Stimulated activated CD8-positive, alpha-beta memory T cell treated with anti-CD3 and anti-CD28 coated beads, Interleukin-4, amount 100 ng/mL, for 1 hour (primary cell): Measurements from ENCODE around the gene ETNK1.
"Not testable (repeated sequence)": the region's sequence is repeated elsewhere in the genome, so short reads cannot be mapped to it uniquely, and the experiment has no call there.

ENCODE experiments used
- DNase-seq, 2 donors: peaks; one replicate each; pipeline ENCODE4 v3.0.0-alpha.2; 2020; ENCODE audit warnings: low read depth in 2 of 2, low spot score in 1 of 2

The ETNK1 gene

DNA sequence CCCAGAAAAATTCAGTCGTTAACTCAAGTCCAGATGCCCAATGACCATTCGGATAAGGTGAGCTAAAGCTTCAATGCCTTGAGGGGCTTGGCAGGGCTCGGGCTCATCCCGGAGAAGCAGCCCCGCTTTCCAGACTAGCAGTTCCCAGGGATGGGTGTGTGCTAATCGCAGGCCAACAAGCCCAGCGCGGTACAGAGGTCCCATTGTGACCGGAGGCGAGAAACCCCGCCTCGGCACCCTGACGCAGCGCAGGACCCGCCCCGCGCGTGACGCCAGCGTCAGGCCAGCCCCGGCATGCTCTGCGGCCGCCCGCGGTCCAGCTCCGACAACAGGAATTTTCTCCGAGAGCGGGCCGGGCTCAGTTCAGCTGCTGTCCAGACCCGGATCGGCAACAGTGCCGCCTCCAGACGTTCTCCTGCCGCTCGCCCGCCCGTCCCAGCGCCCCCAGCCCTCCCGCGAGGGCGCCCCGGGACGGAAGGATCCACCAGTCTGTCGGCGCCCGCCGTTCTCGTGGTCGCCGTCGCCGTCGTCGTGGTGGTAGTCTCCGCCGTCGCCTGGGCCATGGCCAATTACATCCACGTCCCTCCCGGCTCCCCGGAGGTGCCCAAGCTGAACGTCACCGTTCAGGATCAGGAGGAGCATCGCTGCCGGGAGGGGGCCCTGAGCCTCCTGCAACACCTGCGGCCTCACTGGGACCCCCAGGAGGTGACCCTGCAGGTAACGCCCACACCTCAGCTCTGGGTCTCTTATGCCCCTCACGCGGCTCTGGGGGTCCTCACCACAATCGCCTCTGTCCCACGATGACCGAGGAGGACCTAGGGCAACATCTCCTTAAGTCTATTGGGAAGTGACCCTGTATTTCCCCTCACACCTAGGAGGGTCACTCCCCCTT, at the start of gene ETNK1:
TSS of gene ETNK1 (plus strand) at position 302 of the 892 bp plus-strand sequence. CDS start at position 562, 260 bp downstream.
- peak; percentile 66 to 75 for DNase-seq

DNA sequence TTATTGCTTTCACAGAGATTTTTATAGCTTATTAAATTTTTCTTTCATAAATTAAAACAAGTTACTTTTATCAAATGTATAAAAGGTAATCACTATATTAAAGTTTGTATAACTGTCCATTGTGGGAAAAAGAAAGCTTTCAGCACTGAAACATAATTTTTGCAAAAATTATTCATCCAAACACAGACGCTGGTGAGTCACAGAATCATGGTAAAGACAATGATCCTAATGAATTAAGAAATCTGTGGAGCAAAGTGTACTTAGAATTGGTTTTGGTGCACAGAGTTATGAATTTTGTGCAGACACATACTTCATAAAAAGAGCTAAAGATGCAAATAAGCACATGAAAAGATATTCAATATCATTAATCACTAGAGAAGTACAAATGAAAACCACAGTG, 48.9 kb upstream of the ETNK1 start:
- DNase-seq = no peak

GRCh38 chr12:22576473-22576872, 48.5 kb upstream of the ETNK1 start:
- DNase-seq = no peak

DNA sequence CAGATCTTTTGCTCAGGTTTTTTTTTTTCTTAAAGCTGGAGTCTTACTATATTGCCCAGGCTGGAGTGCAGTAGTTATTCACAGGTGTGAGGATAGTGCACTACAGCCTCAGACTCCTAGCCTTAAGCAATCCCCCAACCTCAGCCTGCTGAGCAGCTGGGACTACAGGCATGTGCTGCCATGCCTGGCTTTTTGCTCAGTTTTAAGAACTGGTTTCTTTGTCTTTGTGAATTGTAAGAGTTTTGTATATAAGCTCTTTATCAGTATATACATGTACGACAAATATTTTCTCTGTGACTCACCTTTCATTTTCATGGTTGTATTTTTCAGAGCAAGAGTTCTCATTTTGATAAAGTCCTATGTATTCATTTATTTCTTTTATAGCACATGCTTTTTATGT, 47.3 kb upstream of the ETNK1 start:
- DNase-seq = no peak

DNA sequence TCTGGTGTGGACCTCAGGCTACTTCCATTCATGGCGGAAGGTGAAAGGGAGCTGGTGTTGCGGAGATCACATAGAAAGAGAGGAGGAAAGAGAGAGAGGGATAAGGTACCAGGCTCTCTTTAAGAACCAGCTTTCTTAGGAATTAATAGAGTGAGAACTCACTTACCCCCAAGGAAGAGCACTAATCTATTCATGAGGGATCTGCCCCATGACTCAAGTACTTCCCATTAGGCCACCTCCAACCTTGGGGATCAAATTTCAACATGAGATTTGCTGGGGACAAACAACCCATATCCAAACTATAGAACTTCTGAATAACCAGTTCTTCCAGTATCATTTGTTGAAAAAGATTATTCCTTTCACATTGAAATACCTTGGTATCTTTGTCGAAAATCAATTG, 46.6 kb upstream of the ETNK1 start:
- DNase-seq = no peak

- DNase-seq = no peak
Measured at GRCh38 chr12:22588817-22589216, 36.2 kb upstream of the ETNK1 start.

DNA sequence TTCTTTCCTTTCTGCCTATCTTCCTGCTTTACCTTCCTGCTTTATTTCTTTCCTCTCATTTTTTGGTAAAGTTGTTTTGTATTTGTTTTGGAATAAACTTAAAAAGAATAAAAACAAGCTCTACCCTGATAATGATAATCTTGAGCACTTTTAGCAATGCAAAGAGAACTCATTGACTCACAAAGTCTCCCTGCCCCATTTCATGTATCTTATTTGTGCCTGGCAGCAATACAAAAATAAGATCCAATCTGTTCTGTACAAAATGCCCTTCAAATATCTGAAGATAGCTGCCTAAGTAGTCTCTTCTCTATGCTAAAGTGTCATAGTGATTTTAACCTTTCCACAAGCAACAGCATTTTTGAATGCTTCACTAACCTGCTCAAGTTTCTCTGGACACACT, 31.1 kb upstream of the ETNK1 start:
- DNase-seq = no peak

GRCh38 chr12:22597539-22597938, 27.4 kb upstream of the ETNK1 start:
- DNase-seq = not testable (repeated sequence)

DNA sequence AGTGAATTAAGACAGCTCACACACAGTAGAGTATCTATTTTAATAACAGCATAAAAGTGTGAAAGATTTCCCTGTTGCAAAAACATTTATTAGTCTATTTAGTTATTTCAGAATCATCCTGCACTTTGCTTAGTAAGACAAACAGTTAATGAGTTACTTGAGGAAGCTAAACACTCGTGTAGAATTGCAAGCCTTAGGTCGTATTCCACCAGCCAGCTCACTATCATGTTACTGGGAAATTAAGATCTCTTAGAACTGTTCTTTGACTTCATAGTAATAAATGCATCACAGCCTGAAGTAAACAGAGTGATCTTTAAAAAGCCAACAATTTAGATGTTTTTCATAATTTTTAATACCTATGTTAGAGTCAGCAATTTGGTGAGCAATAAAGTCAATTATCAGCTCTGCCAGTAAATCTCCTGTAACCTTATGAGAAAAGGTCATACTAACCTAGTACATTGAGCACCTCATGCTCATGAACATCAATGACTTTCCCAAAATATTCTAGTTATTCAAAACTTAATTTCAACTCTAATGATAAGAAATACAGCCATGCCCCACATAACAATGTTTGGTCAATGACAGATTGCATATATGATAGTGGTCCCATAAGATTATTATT, 26.7 kb upstream of the ETNK1 start:
- no peak for DNase-seq

- DNase-seq = no peak
Measured at GRCh38 chr12:22598763-22599161, 26.2 kb upstream of the ETNK1 start.

DNA sequence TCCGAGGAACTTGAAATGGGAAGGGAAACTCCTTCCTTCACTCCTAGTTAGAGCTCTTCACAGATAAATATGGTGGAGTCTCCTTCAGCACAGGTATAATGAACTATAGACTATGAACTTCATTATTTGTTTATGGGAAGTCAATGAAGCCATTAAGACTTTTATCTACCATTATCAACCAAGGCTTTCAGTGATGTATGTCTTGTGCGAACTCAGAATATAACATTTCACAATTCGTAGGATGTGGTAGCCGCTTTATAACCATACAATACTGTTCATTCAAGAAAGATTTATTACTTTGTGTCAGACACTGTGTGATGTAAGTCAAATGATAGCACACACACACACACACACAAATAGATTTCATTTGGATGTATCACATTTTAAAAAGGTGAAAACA, 24.8 kb upstream of the ETNK1 start:
- no peak for DNase-seq

DNA sequence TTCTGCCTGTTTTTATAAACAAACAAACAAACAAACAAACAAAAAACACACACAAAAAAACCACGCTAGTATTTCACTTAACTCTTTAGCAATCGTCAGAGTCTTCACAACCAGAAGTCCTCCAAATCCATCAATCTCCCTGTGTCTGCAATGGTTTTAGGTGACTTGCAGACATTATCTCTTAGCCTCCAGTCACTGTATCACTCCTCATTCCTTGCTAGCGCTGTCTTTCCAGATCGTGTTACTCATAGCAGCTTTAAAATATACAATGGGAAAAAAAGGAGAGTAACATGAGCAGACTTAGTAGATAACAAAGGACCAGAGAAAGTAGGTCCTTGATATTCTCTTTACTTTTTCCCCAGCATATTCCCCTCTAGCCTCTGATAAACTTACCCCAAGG, 15.5 kb upstream of the ETNK1 start:
- DNase-seq = no peak

- DNase-seq = no peak
Measured at GRCh38 chr12:22610131-22610530, 14.8 kb upstream of the ETNK1 start.

DNA sequence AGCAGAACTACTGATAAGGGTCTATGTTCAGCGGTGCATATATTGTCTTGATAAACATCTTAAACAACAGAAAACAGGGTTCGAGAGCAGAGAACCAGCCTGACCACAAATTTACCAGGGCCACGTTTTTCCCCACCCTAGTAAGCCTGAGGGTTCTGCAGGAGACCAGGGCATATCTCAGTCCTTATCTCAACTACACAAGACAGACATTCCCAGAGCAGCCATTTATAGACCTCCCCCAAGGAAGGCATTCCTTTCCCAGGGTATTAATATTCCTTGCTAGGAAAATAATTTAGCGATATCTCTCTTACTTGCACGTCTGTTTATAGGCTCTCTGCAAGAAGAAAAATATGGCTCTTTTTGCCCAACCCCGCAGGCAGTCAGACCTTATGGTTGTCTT, 12.1 kb upstream of the ETNK1 start:
- DNase-seq = not testable (repeated sequence)

GRCh38 chr12:22615963-22616501, 8.9 kb upstream of the ETNK1 start:
- no peak for DNase-seq

GRCh38 chr12:22617630-22618029, 7.3 kb upstream of the ETNK1 start:
- DNase-seq = no peak

DNA sequence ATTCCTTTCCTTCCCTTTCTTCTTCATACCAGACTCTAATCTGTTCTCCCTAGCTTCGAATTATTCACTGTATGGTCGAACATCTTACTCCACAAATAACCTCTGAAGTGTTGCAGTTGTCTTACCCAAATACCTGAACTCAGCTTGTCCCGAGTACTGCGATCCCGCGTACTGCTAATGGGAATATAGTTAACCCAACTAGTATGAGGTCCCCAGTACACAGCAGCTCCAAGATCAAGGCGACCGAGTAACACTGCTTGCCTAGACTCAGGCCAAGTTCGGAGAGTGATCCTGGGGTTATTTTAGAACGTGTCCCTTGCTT, 462 bp upstream of the ETNK1 start:
- no peak for DNase-seq

DNA sequence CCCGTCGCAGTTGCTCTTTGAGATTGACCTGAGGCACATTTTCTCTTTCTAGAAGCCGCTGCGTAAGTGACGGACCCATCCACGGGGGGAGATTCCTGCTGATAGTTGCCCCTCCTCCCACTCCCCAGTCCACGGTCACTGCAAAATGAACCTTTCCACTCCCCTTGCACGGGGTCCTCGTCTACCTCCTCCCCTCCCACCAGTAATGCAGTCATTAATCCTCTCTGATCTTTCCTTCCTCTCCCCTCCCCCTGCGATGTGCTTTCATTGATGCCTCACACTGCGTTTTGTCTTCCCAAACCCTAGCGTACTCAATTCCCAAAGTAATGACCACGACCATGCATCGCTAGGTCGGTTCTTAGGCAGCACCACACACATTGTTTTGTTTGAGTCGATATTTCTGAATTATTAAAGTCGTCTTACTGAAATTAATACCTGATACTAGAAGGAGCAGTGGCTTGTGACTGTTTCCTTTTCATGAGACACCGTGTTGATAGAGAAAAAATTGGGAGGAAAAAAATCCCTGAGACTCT, 857 bp downstream of the ETNK1 start:
- DNase-seq = no peak

- DNase-seq = no peak
Measured at GRCh38 chr12:22626406-22626805, 1.4 kb downstream of the ETNK1 start.

- DNase-seq = no peak
Measured at GRCh38 chr12:22627371-22627770, 2.4 kb downstream of the ETNK1 start.

DNA sequence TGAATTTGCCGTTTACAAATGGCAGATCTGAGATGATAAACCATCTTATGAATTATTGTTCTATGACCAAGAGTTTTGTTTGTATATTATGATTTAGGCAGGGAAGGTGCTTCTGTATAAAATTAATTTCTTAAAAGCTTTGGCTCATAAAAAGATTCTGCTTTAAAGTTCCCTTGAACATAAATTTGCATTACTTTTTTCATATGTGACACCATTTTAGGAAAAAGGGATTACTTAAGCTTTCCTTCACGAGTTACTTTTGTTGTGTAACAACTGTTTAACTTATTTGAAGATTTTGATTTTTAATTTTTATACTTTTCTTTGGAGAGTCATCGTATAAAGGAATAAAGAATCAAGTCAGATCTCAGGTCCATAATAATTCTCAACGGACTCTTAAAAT, 3.3 kb downstream of the ETNK1 start:
- no peak for DNase-seq

GRCh38 chr12:22631863-22632463, 7.0 kb downstream of the ETNK1 start:
- no peak for DNase-seq
